ENCODE data around the gene PRKCA.
A peak's percentile ranks its signal among the peaks of the same experiment; 100 is the strongest.

Gene PRKCA

GRCh38 chr17:66807182-66807581, 504.8 kb downstream of the PRKCA start:
- no peaks in the 10 kb centered on the region for H3K27me3 Mint-ChIP-seq

GRCh38 chr17:66809408-66809807, 507.0 kb downstream of the PRKCA start:
- Mint-ChIP-seq H3K27me3 (no peaks in the 10 kb centered on the region), H3K9me3 (no peaks in the 10 kb centered on the region), H3K4me1 (peaks cover 32% of the 10 kb centered on the region), H3K27ac (peak overlapping the region in 1 of 2 donors; percentile 21), H3K4me3 (no peak overlapping the region)
- ATAC-seq (no peak), DNase-seq (no peak)

More at GRCh38 chr17:66807182-66807581, 504.8 kb downstream of the PRKCA start:
- no peak overlapping the region for H3K4me3 Mint-ChIP-seq
- H3K27ac Mint-ChIP-seq = peak overlapping the region in 1 of 2 donors; percentile 83
- H3K9me3 Mint-ChIP-seq = no peaks in the 10 kb centered on the region
- no peak for DNase-seq
- no peak for ATAC-seq
- peaks cover 32% of the 10 kb centered on the region for H3K4me1 Mint-ChIP-seq

GRCh38 chr17:66810951-66811682, 508.7 kb downstream of the PRKCA start:
- Mint-ChIP-seq H3K27me3 (no peaks in the 10 kb centered on the region), H3K4me1 (peaks cover 24% of the 10 kb centered on the region), H3K4me3 (no peak overlapping the region), H3K27ac (peak overlapping the region in 1 of 2 donors; percentile 83), H3K9me3 (no peaks in the 10 kb centered on the region)
- ATAC-seq = no peak
- DNase-seq = no peak

- ATAC-seq (no peak), DNase-seq (no peak)
- H3K4me1 Mint-ChIP-seq = peaks cover 18% of the 10 kb centered on the region
- H3K27me3 Mint-ChIP-seq = no peaks in the 10 kb centered on the region
- peak overlapping the region in 1 of 2 donors; percentile 83 for H3K27ac Mint-ChIP-seq
- H3K4me3 Mint-ChIP-seq = no peak overlapping the region
- H3K9me3 Mint-ChIP-seq = no peaks in the 10 kb centered on the region
These were observed 509.3 kb downstream of the PRKCA start for GRCh38 chr17:66811683-66812054.

GRCh38 chr17:66812571-66812970, 510.2 kb downstream of the PRKCA start:
- DNase-seq (no peak), ATAC-seq (peak; percentile 45)
- H3K4me1 Mint-ChIP-seq = peaks cover 9% of the 10 kb centered on the region
- H3K27ac Mint-ChIP-seq = peak overlapping the region in 1 of 2 donors; percentile 75
- H3K9me3 Mint-ChIP-seq = peaks cover 3% of the 10 kb centered on the region in 2 donors
- H3K4me3 Mint-ChIP-seq = no peak overlapping the region
- no peaks in the 10 kb centered on the region for H3K27me3 Mint-ChIP-seq

GRCh38 chr17:66813296-66813695, 510.9 kb downstream of the PRKCA start:
- Mint-ChIP-seq H3K27ac (peak overlapping the region in 1 of 2 donors; percentile 81), H3K4me3 (no peak overlapping the region), H3K4me1 (peaks cover 2% of the 10 kb centered on the region), H3K27me3 (no peaks in the 10 kb centered on the region), H3K9me3 (peaks cover 3 to 10% of the 10 kb centered on the region in 2 donors)
- DNase-seq = no peak
- no peak for ATAC-seq

- Mint-ChIP-seq H3K4me3 (no peak overlapping the region), H3K27ac (peak overlapping the region in 1 of 2 donors; percentile 2), H3K27me3 (no peaks in the 10 kb centered on the region), H3K9me3 (peaks cover 3 to 14% of the 10 kb centered on the region in 2 donors), H3K4me1 (no peaks in the 10 kb centered on the region)
- DNase-seq (no peak), ATAC-seq (no peak)
These were observed 511.6 kb downstream of the PRKCA start for GRCh38 chr17:66814026-66814425.

- ATAC-seq = no peak
- DNase-seq = no peak
- no peaks in the 10 kb centered on the region for H3K4me1 Mint-ChIP-seq
- H3K27me3 Mint-ChIP-seq = no peaks in the 10 kb centered on the region
- H3K4me3 Mint-ChIP-seq = no peak overlapping the region
- H3K9me3 Mint-ChIP-seq = peaks cover 3 to 14% of the 10 kb centered on the region in 2 donors
- H3K27ac Mint-ChIP-seq = no peak overlapping the region
These were observed 512.2 kb downstream of the PRKCA start for GRCh38 chr17:66814570-66814969.

GRCh38 chr17:66817750-66818149, 515.3 kb downstream of the PRKCA start:
- ATAC-seq (no peak), DNase-seq (no peak)
- no peak overlapping the region for H3K4me3 Mint-ChIP-seq
- H3K4me1 Mint-ChIP-seq = no peaks in the 10 kb centered on the region
- peaks cover 3 to 14% of the 10 kb centered on the region in 2 donors for H3K9me3 Mint-ChIP-seq
- H3K27ac Mint-ChIP-seq = no peak overlapping the region
- no peaks in the 10 kb centered on the region for H3K27me3 Mint-ChIP-seq

GRCh38 chr17:66819466-66819865, 517.1 kb downstream of the PRKCA start:
- peak overlapping the region in 1 of 2 donors; percentile 54 for H3K27ac Mint-ChIP-seq
- no peak overlapping the region for H3K4me3 Mint-ChIP-seq
- no peaks in the 10 kb centered on the region for H3K27me3 Mint-ChIP-seq
- peaks cover 3 to 14% of the 10 kb centered on the region in 2 donors for H3K9me3 Mint-ChIP-seq
- no peaks in the 10 kb centered on the region for H3K4me1 Mint-ChIP-seq
- DNase-seq = no peak
- ATAC-seq = no peak

GRCh38 chr17:66822009-66822408, 519.6 kb downstream of the PRKCA start:
- H3K9me3 Mint-ChIP-seq = peaks cover 3 to 14% of the 10 kb centered on the region in 2 donors
- no peak overlapping the region for H3K27ac Mint-ChIP-seq
- no peaks in the 10 kb centered on the region for H3K4me1 Mint-ChIP-seq
- DNase-seq (no peak), ATAC-seq (no peak)
- no peak overlapping the region for H3K4me3 Mint-ChIP-seq
- H3K27me3 Mint-ChIP-seq = no peaks in the 10 kb centered on the region

GRCh38 chr17:66826856-66827255, 524.4 kb downstream of the PRKCA start:
- peaks cover 7% of the 10 kb centered on the region for H3K4me1 Mint-ChIP-seq

GRCh38 chr17:66829386-66829864, 527.0 kb downstream of the PRKCA start:
- no peak for DNase-seq
- ATAC-seq = peak; percentile 48
- Mint-ChIP-seq H3K27ac (no peak overlapping the region), H3K27me3 (peaks cover 60% of the 10 kb centered on the region), H3K4me3 (no peak overlapping the region), H3K4me1 (peaks cover 7% of the 10 kb centered on the region), H3K9me3 (no peaks in the 10 kb centered on the region)

More at GRCh38 chr17:66826856-66827255, 524.4 kb downstream of the PRKCA start:
- no peak overlapping the region for H3K27ac Mint-ChIP-seq
- H3K27me3 Mint-ChIP-seq = peaks cover 35% of the 10 kb centered on the region
- no peak for DNase-seq
- no peaks in the 10 kb centered on the region for H3K9me3 Mint-ChIP-seq
- ATAC-seq = no peak
- H3K4me3 Mint-ChIP-seq = no peak overlapping the region

GRCh38 chr17:66829883-66830282, 527.5 kb downstream of the PRKCA start:
- peaks cover 7% of the 10 kb centered on the region for H3K4me1 Mint-ChIP-seq
- H3K9me3 Mint-ChIP-seq = no peaks in the 10 kb centered on the region
- peaks cover 63% of the 10 kb centered on the region for H3K27me3 Mint-ChIP-seq
- ATAC-seq (no peak), DNase-seq (no peak)
- H3K4me3 Mint-ChIP-seq = no peak overlapping the region
- peak overlapping the region in 1 of 2 donors; percentile 42 for H3K27ac Mint-ChIP-seq

- DNase-seq = no peak
- Mint-ChIP-seq H3K9me3 (no peaks in the 10 kb centered on the region), H3K4me3 (no peak overlapping the region), H3K27me3 (peaks cover 65% of the 10 kb centered on the region), H3K4me1 (peaks cover 7% of the 10 kb centered on the region), H3K27ac (no peak overlapping the region)
- ATAC-seq = no peak
These were observed 528.0 kb downstream of the PRKCA start for GRCh38 chr17:66830451-66830850.

- H3K27me3 Mint-ChIP-seq = peaks cover 77% of the 10 kb centered on the region
- ATAC-seq (no peak), DNase-seq (no peak)
- no peaks in the 10 kb centered on the region for H3K9me3 Mint-ChIP-seq
- peaks cover 7% of the 10 kb centered on the region for H3K4me1 Mint-ChIP-seq
- no peak overlapping the region for H3K27ac Mint-ChIP-seq
- H3K4me3 Mint-ChIP-seq = no peak overlapping the region
These were observed 529.2 kb downstream of the PRKCA start for GRCh38 chr17:66831383-66832210.

All from stimulated activated naive CD8-positive, alpha-beta T cell treated with anti-CD3 and anti-CD28 coated beads, Interleukin-15, amount 100 ng/mL, for 72 hours (primary cell).